Skeletal muscle tissue (tissue), 4 donors: Measurements from ENCODE around the gene LRRTM3. TPM values are rescaled to one million over a fixed set of nuclear protein-coding genes. Genes with fewer than 3 reads are reported as not detected.
A peak's percentile ranks its signal among the peaks of the same experiment; 100 is the strongest.

Source experiments
- H3K27ac ChIP-seq: one replicate; pipeline ENCODE4 v1.7.0; 2013; ENCODE audit warnings: mild to moderate bottlenecking, low read depth, low read length, inconsistent platforms
- H3K27me3 ChIP-seq, 3 donors: one replicate each; pipeline ENCODE4 v1.7.0; 2013; ENCODE audit warnings: low read length in 3 of 3; ENCODE audit not compliant: control insufficient read depth in 3 of 3, insufficient read depth in 3 of 3
- H3K36me3 ChIP-seq, 3 donors: one replicate each; pipeline ENCODE4 v1.7.0; 2013; ENCODE audit warnings: low read length in 3 of 3; ENCODE audit not compliant: control insufficient read depth in 3 of 3, insufficient read depth in 3 of 3
- H3K4me1 ChIP-seq, 3 donors: one replicate each; pipeline ENCODE4 v1.7.0; 2013; ENCODE audit warnings: low read length in 3 of 3, mild to moderate bottlenecking in 3 of 3; ENCODE audit not compliant: control insufficient read depth in 3 of 3, insufficient read depth in 3 of 3
- H3K4me3 ChIP-seq, 3 donors: one replicate each; pipeline ENCODE4 v1.7.0; 2013; ENCODE audit warnings: low read length in 3 of 3
- H3K9ac ChIP-seq, 3 donors: one replicate each; pipeline ENCODE4 v1.7.0; 2013; ENCODE audit warnings: low read length in 3 of 3, mild to moderate bottlenecking in 3 of 3, moderate library complexity in 2 of 3, low read depth in 1 of 3
- H3K9me3 ChIP-seq, 3 donors: one replicate each; pipeline ENCODE4 v1.7.0; 2013; ENCODE audit warnings: low read length in 3 of 3; ENCODE audit not compliant: control insufficient read depth in 3 of 3
- total RNA-seq: library from RNA; depleted of rRNA; stranded (reverse); fragments of >200 nt; gene quantifications from one replicate; pipeline ENCODE4 v1.2.3, GENCODE V29; 2014
- donor health status: Osteomylitis.

The LRRTM3 gene
- total RNA-seq, 1 donor from 2014 or later = 1.0 TPM

DNA sequence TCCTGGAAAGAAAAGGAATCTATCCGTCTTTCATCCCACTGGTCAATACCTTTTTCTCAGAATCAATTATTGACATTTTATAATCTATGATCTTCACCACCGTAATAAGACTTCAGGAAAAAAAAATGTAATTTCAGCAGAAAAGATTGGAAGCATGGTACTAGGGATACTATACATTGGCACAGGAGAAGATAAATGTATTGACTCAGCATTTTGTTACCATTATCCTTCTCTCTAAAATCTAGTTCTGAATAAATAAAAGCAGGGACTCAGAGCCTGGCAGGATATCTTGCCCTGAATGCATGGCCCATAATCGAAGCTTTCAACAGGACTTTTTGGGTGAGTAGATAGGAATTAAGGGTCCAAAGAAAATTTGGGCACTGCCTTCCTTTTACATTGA, 120.7 kb downstream of the LRRTM3 start:
- H3K27ac ChIP-seq = no peak overlapping the region
- no peaks in the 10 kb centered on the region for H3K9me3 ChIP-seq
- H3K36me3 ChIP-seq = no peaks in the 10 kb centered on the region
- no peaks in the 10 kb centered on the region for H3K27me3 ChIP-seq
- no peak overlapping the region for H3K4me3 ChIP-seq
- H3K9ac ChIP-seq = no peak overlapping the region
- H3K4me1 ChIP-seq = no peaks in the 10 kb centered on the region

DNA sequence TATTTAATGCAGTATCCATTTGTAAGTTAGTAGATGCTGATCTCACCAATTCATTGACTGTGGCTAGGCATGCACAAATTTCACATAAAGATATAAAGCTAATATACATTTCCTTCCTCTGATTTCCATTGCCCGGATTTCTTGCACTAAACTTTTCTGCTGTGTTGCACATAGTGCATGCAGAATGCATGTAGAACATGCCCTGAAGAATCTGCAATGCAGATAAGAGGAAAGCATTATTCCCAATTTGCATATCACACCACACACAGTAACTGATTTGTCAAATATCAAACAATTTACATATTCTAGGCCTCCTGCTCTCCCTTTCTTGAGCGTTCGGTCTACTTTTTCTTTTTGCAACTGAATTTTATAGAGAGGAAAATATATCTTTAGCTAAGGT, 124.2 kb downstream of the LRRTM3 start:
- Histone ChIP-seq H3K9ac (no peak overlapping the region), H3K4me3 (no peak overlapping the region), H3K9me3 (no peaks in the 10 kb centered on the region), H3K27me3 (no peaks in the 10 kb centered on the region), H3K4me1 (no peaks in the 10 kb centered on the region), H3K27ac (no peak overlapping the region), H3K36me3 (no peaks in the 10 kb centered on the region)

DNA sequence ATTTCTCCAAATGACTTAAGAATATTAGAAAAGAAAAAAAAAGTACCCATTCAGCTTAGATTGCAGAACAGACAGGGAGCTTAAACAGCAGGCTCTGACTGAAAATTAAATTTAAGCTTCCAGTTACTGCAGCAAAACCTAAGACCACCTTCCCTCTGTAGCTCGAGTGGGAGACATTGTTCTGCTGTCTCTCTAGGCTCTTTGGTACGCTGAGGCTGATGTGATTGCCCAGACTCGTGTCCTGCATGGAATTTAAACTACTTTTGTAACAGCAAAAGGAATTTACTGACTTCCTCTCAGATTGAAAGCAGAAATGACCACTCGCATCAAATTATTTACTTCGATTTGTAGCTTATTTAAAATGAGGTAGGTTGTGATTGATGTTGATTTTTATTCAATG, 124.6 kb downstream of the LRRTM3 start:
- no peak overlapping the region for H3K27ac ChIP-seq
- H3K9ac ChIP-seq = no peak overlapping the region
- H3K4me1 ChIP-seq = no peaks in the 10 kb centered on the region
- no peaks in the 10 kb centered on the region for H3K9me3 ChIP-seq
- no peak overlapping the region for H3K4me3 ChIP-seq
- H3K36me3 ChIP-seq = no peaks in the 10 kb centered on the region
- H3K27me3 ChIP-seq = no peaks in the 10 kb centered on the region

DNA sequence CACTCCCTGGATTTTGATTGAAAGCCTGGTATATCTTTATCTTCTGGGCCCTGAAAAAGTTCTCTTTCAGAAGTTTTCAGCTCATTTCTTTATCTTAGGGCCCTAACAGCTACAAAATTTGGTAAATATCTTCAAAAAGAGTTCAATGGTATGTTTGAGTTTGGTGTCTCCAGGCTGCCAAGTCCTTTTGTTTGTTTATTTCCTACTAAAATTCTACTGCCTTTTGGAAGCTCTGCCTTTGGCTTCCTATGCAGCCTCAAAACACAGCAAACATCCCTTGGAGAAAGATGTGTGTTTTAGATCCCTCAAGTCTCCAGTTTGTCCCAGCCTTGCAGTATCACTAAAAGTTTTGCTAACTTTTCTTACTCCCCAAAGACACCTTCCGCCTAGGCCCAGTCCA, 146.8 kb downstream of the LRRTM3 start:
- no peaks in the 10 kb centered on the region for H3K27me3 ChIP-seq
- peaks cover 3 to 8% (median 3%) of the 10 kb centered on the region in 3 donors for H3K4me1 ChIP-seq
- H3K9me3 ChIP-seq = no peaks in the 10 kb centered on the region
- no peak overlapping the region for H3K4me3 ChIP-seq
- no peak overlapping the region for H3K9ac ChIP-seq
- H3K36me3 ChIP-seq = no peaks in the 10 kb centered on the region
- no peak overlapping the region for H3K27ac ChIP-seq

DNA sequence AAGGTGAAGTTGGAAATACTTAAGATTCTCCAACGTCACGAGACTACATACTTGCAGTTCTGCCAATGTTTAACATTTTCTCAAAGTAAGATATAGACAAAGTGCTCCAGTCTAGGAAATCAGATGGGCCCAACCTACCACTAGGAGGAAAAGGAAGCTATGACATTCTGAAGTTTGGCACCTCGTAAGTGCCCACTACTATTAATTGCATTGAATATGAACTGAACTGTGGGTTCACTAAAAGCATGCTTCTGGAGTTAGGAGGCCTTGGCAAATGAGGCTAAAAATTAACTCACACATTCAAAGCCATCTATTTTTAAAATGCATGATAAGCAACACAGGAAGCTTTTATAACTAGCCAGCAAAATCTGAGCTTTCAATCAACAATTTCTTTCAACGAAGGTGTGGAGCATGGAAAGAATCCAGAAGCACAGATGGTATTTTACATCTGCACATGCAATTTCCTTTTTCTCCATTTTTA, 149.7 kb downstream of the LRRTM3 start:
- H3K9ac ChIP-seq = no peak overlapping the region
- H3K27ac ChIP-seq = no peak overlapping the region
- H3K27me3 ChIP-seq = no peaks in the 10 kb centered on the region
- H3K9me3 ChIP-seq = no peaks in the 10 kb centered on the region
- H3K4me1 ChIP-seq = peaks cover 3 to 8% (median 3%) of the 10 kb centered on the region in 3 donors
- H3K4me3 ChIP-seq = no peak overlapping the region
- H3K36me3 ChIP-seq = no peaks in the 10 kb centered on the region

DNA sequence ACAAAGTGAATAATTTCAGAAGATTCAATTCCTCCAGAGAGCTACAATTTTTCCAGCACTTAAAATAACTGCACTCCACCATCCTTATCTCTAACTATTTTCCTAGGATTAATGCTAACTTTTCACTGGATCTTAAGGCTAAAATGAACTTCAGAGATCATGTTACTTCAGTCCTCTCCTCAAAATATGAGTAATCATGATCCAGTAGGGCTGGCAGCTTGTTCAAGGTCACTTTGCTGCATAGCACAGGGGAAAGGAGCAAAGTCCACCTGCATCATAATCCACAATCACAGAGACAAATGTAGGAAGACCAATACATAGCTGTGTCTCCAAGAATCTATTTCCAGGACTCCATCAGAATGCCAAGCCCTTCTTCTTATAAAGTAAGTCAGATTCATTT, 150.3 kb downstream of the LRRTM3 start:
- H3K4me3 ChIP-seq = no peak overlapping the region
- H3K27me3 ChIP-seq = no peaks in the 10 kb centered on the region
- no peaks in the 10 kb centered on the region for H3K9me3 ChIP-seq
- H3K9ac ChIP-seq = no peak overlapping the region
- no peak overlapping the region for H3K27ac ChIP-seq
- no peaks in the 10 kb centered on the region for H3K36me3 ChIP-seq
- peaks cover 3 to 8% (median 3%) of the 10 kb centered on the region in 3 donors for H3K4me1 ChIP-seq

DNA sequence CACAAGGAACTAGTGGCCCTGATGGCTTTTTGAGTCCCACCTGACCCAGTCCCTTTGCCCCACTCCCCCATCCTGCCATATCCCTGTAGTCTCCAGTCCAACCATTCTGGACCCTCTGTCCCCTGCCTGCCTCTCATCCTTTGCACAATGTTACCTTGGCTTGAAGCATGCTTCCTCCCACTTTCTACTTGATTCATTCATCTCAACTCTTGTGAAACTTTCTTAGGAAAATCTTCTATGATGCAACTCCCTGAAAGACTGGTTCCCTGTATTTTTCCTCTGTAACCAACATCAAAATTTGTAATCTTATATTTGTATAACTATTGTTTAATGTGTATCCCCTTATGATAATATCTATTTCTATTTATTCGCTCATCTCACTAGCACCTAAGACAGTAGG, 151.5 kb downstream of the LRRTM3 start:
- Histone ChIP-seq H3K9me3 (no peaks in the 10 kb centered on the region), H3K9ac (no peak overlapping the region), H3K27me3 (no peaks in the 10 kb centered on the region), H3K4me3 (no peak overlapping the region), H3K27ac (no peak overlapping the region), H3K4me1 (peaks cover 3 to 8% (median 3%) of the 10 kb centered on the region in 3 donors), H3K36me3 (no peaks in the 10 kb centered on the region)

DNA sequence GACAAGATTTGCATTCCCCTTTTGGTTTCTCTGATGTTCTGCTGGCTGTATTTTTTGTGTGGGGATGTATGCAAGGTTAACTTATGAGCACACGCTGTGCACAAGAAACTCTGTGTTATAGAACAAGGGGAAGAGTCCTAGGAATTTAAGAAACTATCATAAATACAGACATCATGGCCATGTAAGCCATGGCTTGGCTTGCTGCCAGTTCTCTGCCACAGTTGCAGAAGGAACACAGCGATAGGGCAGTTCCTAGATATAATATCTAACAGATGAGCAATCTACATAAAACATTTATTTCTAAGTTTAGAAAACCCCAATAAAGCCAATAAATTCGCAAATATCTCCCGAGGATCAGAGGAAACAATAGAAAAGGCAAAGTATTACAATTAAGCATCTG, 153.3 kb downstream of the LRRTM3 start:
- Histone ChIP-seq H3K27me3 (no peaks in the 10 kb centered on the region), H3K9me3 (no peaks in the 10 kb centered on the region), H3K4me1 (peaks cover 3 to 8% (median 3%) of the 10 kb centered on the region in 3 donors), H3K9ac (no peak overlapping the region), H3K27ac (no peak overlapping the region), H3K36me3 (no peaks in the 10 kb centered on the region), H3K4me3 (no peak overlapping the region)

DNA sequence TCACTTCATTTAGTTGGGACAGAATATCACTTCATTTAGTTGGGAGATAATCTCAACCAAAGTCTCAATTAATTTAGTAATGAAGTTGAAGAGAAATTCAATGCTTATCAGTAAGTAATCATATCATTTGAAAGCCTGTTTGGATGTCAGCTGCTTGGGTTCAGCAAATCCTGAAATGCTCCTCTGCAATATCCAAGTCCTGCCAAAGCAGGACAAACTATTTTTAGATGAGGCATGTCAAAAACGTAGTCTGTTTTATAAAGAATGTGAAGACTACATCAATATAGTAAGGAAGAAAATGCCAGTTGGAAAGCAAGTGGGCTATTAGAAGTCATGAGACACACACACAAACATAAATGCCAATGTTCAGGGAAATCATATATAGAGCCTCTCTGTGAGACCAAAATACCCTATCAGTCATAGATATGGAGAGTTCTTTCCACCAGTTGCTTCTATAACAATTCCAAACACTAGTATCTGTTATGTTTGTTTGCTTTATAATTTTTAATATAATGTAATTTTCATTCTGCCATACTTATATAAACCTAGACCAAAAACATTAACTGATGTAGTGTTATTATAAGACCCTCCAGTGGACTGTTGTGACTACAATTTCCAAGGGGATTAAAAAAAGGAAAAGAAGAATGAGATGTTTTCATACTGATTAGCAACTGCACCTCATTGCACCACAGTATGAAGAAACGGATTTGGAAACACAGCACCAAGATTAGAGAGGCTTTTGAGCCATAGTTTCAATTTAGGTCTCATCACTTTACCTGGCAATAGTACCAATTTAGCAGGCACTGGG, 160.7 kb downstream of the LRRTM3 start:
- peak overlapping the region in 1 of 3 donors; percentile 19 for H3K4me3 ChIP-seq
- H3K9me3 ChIP-seq = no peaks in the 10 kb centered on the region
- H3K27me3 ChIP-seq = no peaks in the 10 kb centered on the region
- H3K4me1 ChIP-seq = peaks cover 4 to 7% (median 4%) of the 10 kb centered on the region in 3 donors
- no peaks in the 10 kb centered on the region for H3K36me3 ChIP-seq
- H3K9ac ChIP-seq = no peak overlapping the region
- no peak overlapping the region for H3K27ac ChIP-seq

DNA sequence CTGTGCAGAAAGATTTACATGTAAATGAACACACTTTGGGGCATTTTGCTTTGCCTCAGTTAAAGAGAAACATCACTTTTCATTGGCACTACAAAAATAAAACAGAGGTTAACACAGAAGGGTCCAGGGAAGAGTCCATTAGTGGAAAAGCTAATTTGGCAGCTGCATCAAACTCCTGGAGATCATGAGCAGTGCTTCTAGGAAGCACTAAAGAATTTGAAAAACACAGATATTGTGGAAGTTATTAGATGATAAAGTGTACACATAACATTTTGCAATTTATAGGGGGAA, 161.2 kb downstream of the LRRTM3 start:
- no peaks in the 10 kb centered on the region for H3K9me3 ChIP-seq
- H3K36me3 ChIP-seq = no peaks in the 10 kb centered on the region
- no peak overlapping the region for H3K9ac ChIP-seq
- peaks cover 4 to 7% (median 4%) of the 10 kb centered on the region in 3 donors for H3K4me1 ChIP-seq
- no peak overlapping the region for H3K4me3 ChIP-seq
- no peaks in the 10 kb centered on the region for H3K27me3 ChIP-seq
- no peak overlapping the region for H3K27ac ChIP-seq
